Activated CD4-positive, alpha-beta T cell treated with anti-CD3 and anti-CD28 coated beads, Interleukin-2, amount 10 ng/mL, durations not matched to agents 7 days and 5 days (primary cell): Measurements from ENCODE around the gene OR2H2. TPM values are rescaled to one million over a fixed set of nuclear protein-coding genes. Genes with fewer than 3 reads are reported as not detected.

ENCODE experiments used
- total RNA-seq, 2 experiments: library from RNA; stranded (reverse); gene quantifications; one replicate each; pipeline ENCODE4 v1.2.3, GENCODE V29; 2021

OR2H2 gene
- total RNA-seq, 2 experiments from 2014 or later = not detected

Other genes starting within 250 kb of the OR2H2 start
- not detected for gene OR5V1, start 216.3 kb upstream of the OR2H2 start, total RNA-seq
- gene OR12D3, start 209.8 kb upstream of the OR2H2 start, total RNA-seq = not detected
- not detected for gene OR12D2, start 189.5 kb upstream of the OR2H2 start, total RNA-seq
- gene OR12D1, start 170.2 kb upstream of the OR2H2 start, total RNA-seq = not detected
- gene OR10C1, start 145.8 kb upstream of the OR2H2 start, total RNA-seq = not detected
- not detected for gene OR11A1, start 128.1 kb upstream of the OR2H2 start, total RNA-seq
- not detected for gene OR2H1, start 128.0 kb upstream of the OR2H2 start, total RNA-seq
- not detected for gene MAS1L, start 97.2 kb upstream of the OR2H2 start, total RNA-seq
- under 1 TPM; 0.37 to 0.42 TPM for gene UBD, start 25.4 kb upstream of the OR2H2 start, total RNA-seq
- gene GABBR1, start 48.1 kb downstream of the OR2H2 start, total RNA-seq = 10 to 100 TPM; 48.5 to 50.5 TPM
- gene MOG, start 72.0 kb downstream of the OR2H2 start, total RNA-seq = not detected
- gene ZFP57, start 96.0 kb downstream of the OR2H2 start, total RNA-seq = not detected
- 100 to 1,000 TPM; 315 to 372 TPM for gene HLA-F, start 138.3 kb downstream of the OR2H2 start, total RNA-seq
- 1 to 10 TPM; 1.3 TPM for gene HLA-G, start 242.7 kb downstream of the OR2H2 start, total RNA-seq